Neural progenitor cell (in vitro differentiated cells): ENCODE data around the gene SMOC2.

Source experiments
- CTCF ChIP-seq: fragments of 200-600 bp; sonication (generic); IDR thresholded peaks from 2 replicates; pipeline ENCODE4 v1.5.1; 2017; ENCODE audit warnings: antibody characterized with exemption, mild to moderate bottlenecking
- EZH2 ChIP-seq: fragments of 200-600 bp; sonication (generic); IDR thresholded peaks from 2 replicates; pipeline ENCODE4 v1.6.1; 2017; ENCODE audit warnings: antibody characterized with exemption, mild to moderate bottlenecking, moderate library complexity

GRCh38 chr6:168507730-168508129 is 66.7 kb downstream of the SMOC2 start:
- no peak for TF ChIP-seq CTCF
- TF ChIP-seq EZH2: no peak
